ENCODE measurements around the gene AKAP13. TPM values are rescaled to one million over a fixed set of nuclear protein-coding genes. Genes with fewer than 3 reads are reported as not detected.
"Not testable (repeated sequence)": the region's sequence is repeated elsewhere in the genome, so short reads cannot be mapped to it uniquely, and the experiment has no call there.

AKAP13 gene
- total RNA-seq, 2 donors from 2014 or later = 87.3 to 106 TPM

DNA sequence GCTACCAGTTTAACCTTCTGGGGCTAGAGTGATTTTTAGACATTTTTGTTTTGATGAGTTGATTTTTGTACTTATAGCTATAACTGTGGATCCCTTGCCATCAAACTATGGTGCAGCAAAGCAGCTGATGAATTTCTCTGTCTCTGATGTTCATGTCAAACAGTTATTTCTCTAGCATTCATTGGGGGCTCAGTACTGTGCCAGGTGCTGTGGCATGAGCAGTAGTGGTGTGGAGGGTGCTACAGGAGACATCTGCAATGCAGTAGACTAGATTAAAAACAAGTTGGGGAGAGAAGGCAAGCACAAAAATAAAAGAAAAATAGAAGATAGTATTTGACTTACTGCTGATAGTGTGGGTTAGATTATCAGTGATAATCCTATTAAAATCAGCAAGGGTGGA, 95.3 kb downstream of the AKAP13 start:
- intact Hi-C loops (cut with DNase I) = no loop called here
- no peak for DNase-seq
- no peaks in the 10 kb centered on the region for H3K9me3 ChIP-seq
- TF ChIP-seq, protein P1, sequence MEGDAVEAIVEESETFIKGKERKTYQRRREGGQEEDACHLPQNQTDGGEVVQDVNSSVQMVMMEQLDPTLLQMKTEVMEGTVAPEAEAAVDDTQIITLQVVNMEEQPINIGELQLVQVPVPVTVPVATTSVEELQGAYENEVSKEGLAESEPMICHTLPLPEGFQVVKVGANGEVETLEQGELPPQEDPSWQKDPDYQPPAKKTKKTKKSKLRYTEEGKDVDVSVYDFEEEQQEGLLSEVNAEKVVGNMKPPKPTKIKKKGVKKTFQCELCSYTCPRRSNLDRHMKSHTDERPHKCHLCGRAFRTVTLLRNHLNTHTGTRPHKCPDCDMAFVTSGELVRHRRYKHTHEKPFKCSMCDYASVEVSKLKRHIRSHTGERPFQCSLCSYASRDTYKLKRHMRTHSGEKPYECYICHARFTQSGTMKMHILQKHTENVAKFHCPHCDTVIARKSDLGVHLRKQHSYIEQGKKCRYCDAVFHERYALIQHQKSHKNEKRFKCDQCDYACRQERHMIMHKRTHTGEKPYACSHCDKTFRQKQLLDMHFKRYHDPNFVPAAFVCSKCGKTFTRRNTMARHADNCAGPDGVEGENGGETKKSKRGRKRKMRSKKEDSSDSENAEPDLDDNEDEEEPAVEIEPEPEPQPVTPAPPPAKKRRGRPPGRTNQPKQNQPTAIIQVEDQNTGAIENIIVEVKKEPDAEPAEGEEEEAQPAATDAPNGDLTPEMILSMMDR (IDR thresholded peaks at IDR 0.05) = no peak
- H3K27ac ChIP-seq = no peak overlapping the region
- no peak overlapping the region for H3K9ac ChIP-seq (ENCODE audit: low read depth in 2 of 2, low read length in 2 of 2)
- H3K36me3 ChIP-seq = no peaks in the 10 kb centered on the region
- H3K4me3 ChIP-seq = no peak overlapping the region
- no peaks in the 10 kb centered on the region for H3K4me1 ChIP-seq
- H3K27me3 ChIP-seq = no peaks in the 10 kb centered on the region

GRCh38 chr15:85477061-85477460, 96.7 kb downstream of the AKAP13 start:
- no peak for DNase-seq
- Histone ChIP-seq H3K4me1 (no peaks in the 10 kb centered on the region), H3K36me3 (no peaks in the 10 kb centered on the region), H3K4me3 (no peak overlapping the region), H3K27me3 (no peaks in the 10 kb centered on the region), H3K9ac (ENCODE audit: low read depth in 2 of 2, low read length in 2 of 2) (no peak overlapping the region), H3K9me3 (no peaks in the 10 kb centered on the region), H3K27ac (no peak overlapping the region)
- intact Hi-C loops (cut with DNase I) = no loop called here
- TF ChIP-seq, protein P1 (IDR thresholded peaks at IDR 0.05) = no peak

GRCh38 chr15:85477730-85478129, 97.3 kb downstream of the AKAP13 start:
- TF ChIP-seq, protein P1 (IDR thresholded peaks at IDR 0.05) = no peak
- no peak overlapping the region for H3K27ac ChIP-seq
- DNase-seq = no peak
- H3K4me3 ChIP-seq = no peak overlapping the region
- intact Hi-C loops (cut with DNase I) = no loop called here
- H3K4me1 ChIP-seq = no peaks in the 10 kb centered on the region
- H3K9ac ChIP-seq (ENCODE audit: low read depth in 2 of 2, low read length in 2 of 2) = no peak overlapping the region
- H3K9me3 ChIP-seq = no peaks in the 10 kb centered on the region
- H3K36me3 ChIP-seq = no peaks in the 10 kb centered on the region
- no peaks in the 10 kb centered on the region for H3K27me3 ChIP-seq

DNA sequence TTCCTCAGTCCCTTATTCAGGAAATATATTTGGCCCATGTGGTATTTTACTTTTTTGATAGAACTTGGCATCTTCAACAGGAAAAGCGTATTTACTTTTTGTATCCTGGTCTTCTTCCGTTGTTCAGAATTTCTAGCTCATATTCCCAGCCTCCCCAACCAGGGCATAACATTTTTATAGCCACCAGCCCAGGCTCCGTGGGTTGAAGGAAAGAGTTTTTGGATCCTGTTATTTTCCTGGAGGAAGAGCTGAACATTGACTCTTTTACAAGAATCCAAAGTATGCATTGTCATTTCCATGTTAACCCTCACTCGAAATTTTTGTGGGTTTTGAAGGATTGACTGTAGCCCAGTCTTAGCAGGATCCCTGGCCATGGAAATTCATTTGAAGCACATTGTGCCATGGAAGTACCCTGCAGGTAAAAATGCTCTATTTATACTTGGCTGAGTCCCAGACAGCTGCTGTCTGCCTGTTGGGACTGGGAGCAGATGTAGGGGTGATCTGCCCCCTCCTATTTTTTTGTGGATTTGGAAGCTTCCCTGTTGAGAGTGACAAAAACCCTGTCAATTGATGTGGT, 98.8 kb downstream of the AKAP13 start:
- Histone ChIP-seq H3K27me3 (no peaks in the 10 kb centered on the region), H3K36me3 (no peaks in the 10 kb centered on the region), H3K4me1 (no peaks in the 10 kb centered on the region), H3K4me3 (no peak overlapping the region), H3K9me3 (no peaks in the 10 kb centered on the region), H3K27ac (no peak overlapping the region), H3K9ac (ENCODE audit: low read depth in 2 of 2, low read length in 2 of 2) (no peak overlapping the region)
- DNase-seq = no peak
- intact Hi-C loops (cut with DNase I) = no loop called here
- TF ChIP-seq, protein P1 (IDR thresholded peaks at IDR 0.05) = no peak

- intact Hi-C loops (cut with DNase I) = no loop called here
- DNase-seq = no peak
- Histone ChIP-seq H3K4me1 (no peaks in the 10 kb centered on the region), H3K27me3 (no peaks in the 10 kb centered on the region), H3K9ac (ENCODE audit: low read depth in 2 of 2, low read length in 2 of 2) (no peak overlapping the region), H3K9me3 (no peaks in the 10 kb centered on the region), H3K27ac (no peak overlapping the region), H3K36me3 (no peaks in the 10 kb centered on the region), H3K4me3 (no peak overlapping the region)
- TF ChIP-seq, protein P1 (IDR thresholded peaks at IDR 0.05) = no peak
Observed at GRCh38 chr15:85480923-85481322, 100.5 kb downstream of the AKAP13 start.

GRCh38 chr15:85481543-85481942, 101.1 kb downstream of the AKAP13 start:
- DNase-seq; H3K4me3 ChIP-seq; H3K9me3 ChIP-seq; H3K27ac ChIP-seq; H3K36me3 ChIP-seq; H3K27me3 ChIP-seq; H3K9ac ChIP-seq (ENCODE audit: low read depth in 2 of 2, low read length in 2 of 2); intact Hi-C loops (cut with DNase I); H3K4me1 ChIP-seq: not testable (repeated sequence)
